ENCODE measurements around the gene USP9Y.

USP9Y gene

GRCh38 chrY:12734051-12734450 lies 33.0 kb downstream of the USP9Y start:
- DNase-seq (ENCODE audit: insufficient read length, low spot score) = no peak
- no peak for TF ChIP-seq POLR2A (IDR thresholded peaks at IDR 0.05; ENCODE audit: low read depth, low read length)
- FAIRE-seq = no peak

- FAIRE-seq = no peak
- no peak for TF ChIP-seq POLR2A (IDR thresholded peaks at IDR 0.05; ENCODE audit: low read depth, low read length)
Measured at GRCh38 chrY:12741414-12741813, 40.4 kb downstream of the USP9Y start.

GRCh38 chrY:12742725-12743124 lies 41.7 kb downstream of the USP9Y start:
- no peak for DNase-seq (ENCODE audit: insufficient read length, low spot score)
- no peak for FAIRE-seq

More at GRCh38 chrY:12741414-12741813, 40.4 kb downstream of the USP9Y start:
- DNase-seq (ENCODE audit: insufficient read length, low spot score) = no peak

GRCh38 chrY:12744091-12744490 lies 43.1 kb downstream of the USP9Y start:
- no peak for TF ChIP-seq POLR2A (IDR thresholded peaks at IDR 0.05; ENCODE audit: low read depth, low read length)
- DNase-seq (ENCODE audit: insufficient read length, low spot score) (no peak), FAIRE-seq (no peak)

More at GRCh38 chrY:12742725-12743124, 41.7 kb downstream of the USP9Y start:
- no peak for TF ChIP-seq POLR2A (IDR thresholded peaks at IDR 0.05; ENCODE audit: low read depth, low read length)

GRCh38 chrY:12749293-12749692 lies 48.3 kb downstream of the USP9Y start:
- TF ChIP-seq POLR2A (IDR thresholded peaks at IDR 0.05; ENCODE audit: low read depth, low read length) = no peak
- DNase-seq (ENCODE audit: insufficient read length, low spot score) (no peak), FAIRE-seq (no peak)

- TF ChIP-seq POLR2A (IDR thresholded peaks at IDR 0.05; ENCODE audit: low read depth, low read length) = no peak
- DNase-seq (ENCODE audit: insufficient read length, low spot score) (no peak), FAIRE-seq (no peak)
Measured at GRCh38 chrY:12752856-12753255, 51.8 kb downstream of the USP9Y start.

- TF ChIP-seq POLR2A (IDR thresholded peaks at IDR 0.05; ENCODE audit: low read depth, low read length) = no peak
- no peak for FAIRE-seq
Measured at GRCh38 chrY:12756021-12756420, 55.0 kb downstream of the USP9Y start.

GRCh38 chrY:12765976-12766375 lies 64.9 kb downstream of the USP9Y start:
- TF ChIP-seq POLR2A (IDR thresholded peaks at IDR 0.05; ENCODE audit: low read depth, low read length) = no peak
- no peak for DNase-seq (ENCODE audit: insufficient read length, low spot score)

More at GRCh38 chrY:12756021-12756420, 55.0 kb downstream of the USP9Y start:
- DNase-seq (ENCODE audit: insufficient read length, low spot score) = no peak

GRCh38 chrY:12784521-12784920 lies 83.5 kb downstream of the USP9Y start:
- FAIRE-seq (no peak), DNase-seq (ENCODE audit: insufficient read length, low spot score) (no peak)
- TF ChIP-seq POLR2A (IDR thresholded peaks at IDR 0.05; ENCODE audit: low read depth, low read length) = no peak

More at GRCh38 chrY:12765976-12766375, 64.9 kb downstream of the USP9Y start:
- no peak for FAIRE-seq

GRCh38 chrY:12793999-12794398 lies 93.0 kb downstream of the USP9Y start:
- FAIRE-seq = no peak
- no peak for DNase-seq (ENCODE audit: insufficient read length, low spot score)
- TF ChIP-seq POLR2A (IDR thresholded peaks at IDR 0.05; ENCODE audit: low read depth, low read length) = no peak

- DNase-seq (ENCODE audit: insufficient read length, low spot score) = no peak
- no peak for FAIRE-seq
- TF ChIP-seq POLR2A (IDR thresholded peaks at IDR 0.05; ENCODE audit: low read depth, low read length) = no peak
Measured at GRCh38 chrY:12808046-12808445, 107.0 kb downstream of the USP9Y start.

GRCh38 chrY:12809034-12809433 lies 108.0 kb downstream of the USP9Y start:
- no peak for TF ChIP-seq POLR2A (IDR thresholded peaks at IDR 0.05; ENCODE audit: low read depth, low read length)
- DNase-seq (ENCODE audit: insufficient read length, low spot score) (no peak), FAIRE-seq (no peak)

- DNase-seq (ENCODE audit: insufficient read length, low spot score) (no peak), FAIRE-seq (no peak)
- no peak for TF ChIP-seq POLR2A (IDR thresholded peaks at IDR 0.05; ENCODE audit: low read depth, low read length)
Measured at GRCh38 chrY:12823408-12823807, 122.4 kb downstream of the USP9Y start.

- TF ChIP-seq POLR2A (IDR thresholded peaks at IDR 0.05; ENCODE audit: low read depth, low read length) = no peak
- no peak for FAIRE-seq
- no peak for DNase-seq (ENCODE audit: insufficient read length, low spot score)
Measured at GRCh38 chrY:12826791-12827190, 125.8 kb downstream of the USP9Y start.

GRCh38 chrY:12833284-12833683 lies 132.3 kb downstream of the USP9Y start:
- FAIRE-seq = no peak
- TF ChIP-seq POLR2A (IDR thresholded peaks at IDR 0.05; ENCODE audit: low read depth, low read length) = no peak
- no peak for DNase-seq (ENCODE audit: insufficient read length, low spot score)

- DNase-seq (ENCODE audit: insufficient read length, low spot score) (no peak), FAIRE-seq (no peak)
- TF ChIP-seq POLR2A (IDR thresholded peaks at IDR 0.05; ENCODE audit: low read depth, low read length) = no peak
Measured at GRCh38 chrY:12837550-12837949, 136.5 kb downstream of the USP9Y start.
